K562 (cell line): ENCODE results near the gene GPR3.

Experiments used
- ARNT ChIP-seq, 2 experiments: fragments of 450-650 bp; IDR thresholded peaks; 2 replicates each; pipeline ENCODE4 v1.6.1; 2016; ENCODE audit warnings: mild to moderate bottlenecking in 1 of 2
- CHD2 ChIP-seq: IDR thresholded peaks from 2 replicates; pipeline ENCODE4 v1.6.1; 2011; ENCODE audit warnings: low read depth, low read length
- EP300 ChIP-seq: IDR thresholded peaks from 2 replicates; pipeline ENCODE4 v1.6.1; 2012; ENCODE audit warnings: low read length, improper control_type of control experiment
- HNRNPUL1 ChIP-seq: fragments of 200-400 bp; formaldehyde crosslinking; IDR thresholded peaks from 2 replicates; pipeline ENCODE4 v1.6.1; 2017; ENCODE audit warnings: low read length
- MYNN ChIP-seq, 2 experiments: sonication (generic); formaldehyde crosslinking in 1 of 2; IDR thresholded peaks; 2 replicates each; pipeline versions ENCODE4 v1.5.0 to v1.6.1; 2016 to 2020; ENCODE audit warnings: antibody characterized with exemption in 1 of 2, missing genetic modification reagents in 1 of 2
- POLR2A ChIP-seq: fragments of 450-650 bp; conservative IDR thresholded peaks from 2 replicates; pipeline ENCODE4 v1.6.1; 2016
- SP1 ChIP-seq: sonication (generic); formaldehyde crosslinking; IDR thresholded peaks from 2 replicates; pipeline ENCODE4 v1.8.1; 2022; ENCODE audit warnings: mild to moderate bottlenecking, missing genetic modification reagents
- SRF ChIP-seq, 2 experiments: fragments of 250-450, 450-650 bp in 1 of 2; sonication (Bioruptor Pico) in 1 of 2; sonication (generic) in 1 of 2; formaldehyde crosslinking; IDR thresholded peaks; 2 replicates each; pipeline versions ENCODE4 v1.5.0 to v1.5.1; 2020 to 2022; ENCODE audit warnings: mild to moderate bottlenecking in 1 of 2, missing genetic modification reagents in 1 of 2
- ZNF217 ChIP-seq: sonication (generic); formaldehyde crosslinking; IDR thresholded peaks from 2 replicates; pipeline ENCODE4 v1.8.0; 2022; ENCODE audit warnings: mild to moderate bottlenecking, missing genetic modification reagents
- ZNF224 ChIP-seq: sonication (generic); formaldehyde crosslinking; IDR thresholded peaks from 2 replicates; pipeline ENCODE4 v1.8.0; 2022; ENCODE audit warnings: mild to moderate bottlenecking, missing genetic modification reagents
- ZNF707 ChIP-seq: fragments of 250-450 bp; sonication (Bioruptor Pico); conservative IDR thresholded peaks from 2 replicates; pipeline ENCODE4 v1.8.0; 2022; ENCODE audit warnings: inconsistent platforms, mild to moderate bottlenecking, moderate library complexity
- ZNF830 ChIP-seq: fragments of 250-450 bp; sonication (Bioruptor Pico); IDR thresholded peaks from 2 replicates; pipeline ENCODE4 v1.5.0; 2021; ENCODE audit warnings: mild to moderate bottlenecking
- TF ChIP-seq, protein P1 (sequence below), 2 experiments: fragments of 450-650 bp; IDR thresholded peaks; 2 replicates each; pipeline ENCODE4 v1.6.1; 2016; ENCODE audit warnings: mild to moderate bottlenecking in 2 of 2, borderline replicate concordance in 1 of 2, low read depth in 1 of 2, moderate library complexity in 1 of 2
- TF ChIP-seq, protein P2 (sequence below), 3 experiments: IDR thresholded peaks in 2 of 3; conservative IDR thresholded peaks in 1 of 3; 2 replicates each; pipeline ENCODE4 v1.5.1; 2011 to 2012; ENCODE audit warnings: low read length in 3 of 3, mild to moderate bottlenecking in 3 of 3, control low read depth in 2 of 3, improper control_type of control experiment in 1 of 3, inconsistent platforms in 1 of 3, low read depth in 1 of 3, mixed read lengths in 1 of 3, moderate library complexity in 1 of 3; ENCODE audit not compliant: insufficient read depth in 2 of 3

DNA sequence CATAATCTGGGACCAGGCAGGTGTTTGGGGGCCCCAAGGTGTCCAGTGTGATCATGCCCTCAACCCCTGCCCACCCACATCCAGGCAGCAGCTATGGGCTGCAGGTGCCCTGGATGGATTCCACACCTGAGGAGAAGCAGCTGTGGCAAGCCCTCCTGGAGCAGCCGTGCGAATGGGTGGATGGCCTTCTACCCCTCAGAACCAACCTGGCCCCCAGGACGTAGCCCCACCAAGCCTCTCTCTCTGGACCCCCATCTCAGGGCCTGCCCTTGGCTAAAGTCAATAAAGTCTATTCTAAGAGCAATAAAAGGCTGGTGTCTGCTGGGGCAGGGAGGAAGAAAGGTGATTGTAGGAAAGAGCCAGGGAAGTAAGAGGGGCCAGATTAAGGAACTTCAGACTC lies 38.8 kb upstream of the GPR3 start:
- TF ChIP-seq ZNF830 (CRISPR knock-in tag): no peak
- TF ChIP-seq, protein P1, sequence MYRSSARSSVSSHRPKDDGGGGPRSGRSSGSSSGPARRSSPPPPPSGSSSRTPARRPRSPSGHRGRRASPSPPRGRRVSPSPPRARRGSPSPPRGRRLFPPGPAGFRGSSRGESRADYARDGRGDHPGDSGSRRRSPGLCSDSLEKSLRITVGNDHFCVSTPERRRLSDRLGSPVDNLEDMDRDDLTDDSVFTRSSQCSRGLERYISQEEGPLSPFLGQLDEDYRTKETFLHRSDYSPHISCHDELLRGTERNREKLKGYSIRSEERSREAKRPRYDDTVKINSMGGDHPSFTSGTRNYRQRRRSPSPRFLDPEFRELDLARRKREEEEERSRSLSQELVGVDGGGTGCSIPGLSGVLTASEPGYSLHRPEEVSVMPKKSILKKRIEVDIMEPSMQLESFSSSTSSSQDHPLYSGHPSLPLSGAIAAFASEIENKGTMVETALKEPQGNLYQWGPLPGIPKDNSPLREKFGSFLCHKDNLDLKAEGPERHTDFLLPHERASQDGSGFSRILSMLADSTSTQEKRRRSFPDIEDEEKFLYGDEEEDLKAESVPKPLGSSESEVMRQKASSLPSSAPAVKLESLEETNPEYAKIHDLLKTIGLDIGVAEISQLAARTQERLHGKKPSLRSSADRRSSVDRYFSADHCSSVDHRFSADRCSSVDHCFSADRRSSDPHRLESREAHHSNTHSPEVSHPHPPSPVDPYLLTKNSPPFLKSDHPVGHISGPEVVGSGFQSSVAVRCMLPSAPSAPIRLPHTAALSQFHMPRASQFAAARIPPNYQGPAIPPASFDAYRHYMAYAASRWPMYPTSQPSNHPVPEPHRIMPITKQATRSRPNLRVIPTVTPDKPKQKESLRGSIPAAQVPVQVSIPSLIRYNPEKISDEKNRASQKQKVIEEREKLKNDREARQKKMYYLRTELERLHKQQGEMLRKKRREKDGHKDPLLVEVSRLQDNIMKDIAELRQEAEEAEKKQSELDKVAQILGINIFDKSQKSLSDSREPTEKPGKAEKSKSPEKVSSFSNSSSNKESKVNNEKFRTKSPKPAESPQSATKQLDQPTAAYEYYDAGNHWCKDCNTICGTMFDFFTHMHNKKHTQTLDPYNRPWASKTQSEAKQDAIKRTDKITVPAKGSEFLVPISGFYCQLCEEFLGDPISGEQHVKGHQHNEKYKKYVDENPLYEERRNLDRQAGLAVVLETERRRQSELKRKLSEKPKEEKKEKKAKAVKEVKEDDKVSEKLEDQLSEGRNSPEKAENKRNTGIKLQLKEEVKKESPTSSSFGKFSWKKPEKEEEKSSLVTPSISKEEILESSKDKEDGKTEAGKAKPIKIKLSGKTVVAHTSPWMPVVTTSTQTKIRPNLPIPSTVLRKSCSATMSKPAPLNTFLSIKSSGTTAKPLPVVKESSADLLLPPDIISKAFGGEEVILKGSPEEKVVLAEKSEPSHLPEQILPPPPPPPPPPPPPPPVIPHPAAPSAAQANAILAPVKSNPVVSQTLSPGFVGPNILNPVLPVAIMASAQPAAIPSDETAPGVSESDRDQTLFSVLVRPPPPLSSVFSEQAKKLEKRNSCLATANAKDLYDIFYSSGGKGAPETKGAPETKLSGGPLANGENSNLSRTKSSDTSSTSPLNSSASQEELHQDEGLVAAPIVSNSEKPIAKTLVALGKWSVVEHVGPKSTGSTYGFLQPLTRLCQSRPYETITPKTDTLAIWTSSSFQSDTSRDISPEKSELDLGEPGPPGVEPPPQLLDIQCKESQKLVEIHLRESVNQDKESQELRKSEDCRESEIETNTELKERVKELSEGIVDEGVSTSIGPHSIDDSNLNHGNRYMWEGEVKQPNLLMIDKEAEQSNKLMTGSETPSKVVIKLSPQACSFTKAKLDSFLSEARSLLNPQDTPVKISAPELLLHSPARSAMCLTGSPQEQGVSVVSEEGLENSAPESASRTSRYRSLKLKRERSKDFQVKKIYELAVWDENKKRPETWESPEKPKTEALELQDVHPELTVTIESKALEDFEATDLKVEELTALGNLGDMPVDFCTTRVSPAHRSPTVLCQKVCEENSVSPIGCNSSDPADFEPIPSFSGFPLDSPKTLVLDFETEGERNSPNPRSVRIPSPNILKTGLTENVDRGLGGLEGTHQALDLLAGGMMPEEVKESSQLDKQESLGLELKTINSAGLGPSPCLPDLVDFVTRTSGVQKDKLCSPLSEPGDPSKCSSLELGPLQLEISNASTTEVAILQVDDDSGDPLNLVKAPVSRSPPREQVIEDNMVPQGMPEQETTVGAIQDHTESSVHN (IDR thresholded peaks at IDR 0.05; ENCODE audit: borderline replicate concordance in 1 of 2, low read depth in 1 of 2): no peak
- no peak for TF ChIP-seq ZNF707
- TF ChIP-seq SRF (CRISPR knock-in tag; IDR thresholded peaks at IDR 0.05): no peak
- no peak for TF ChIP-seq ZNF217
- no peak for TF ChIP-seq POLR2A
- TF ChIP-seq, protein P2, sequence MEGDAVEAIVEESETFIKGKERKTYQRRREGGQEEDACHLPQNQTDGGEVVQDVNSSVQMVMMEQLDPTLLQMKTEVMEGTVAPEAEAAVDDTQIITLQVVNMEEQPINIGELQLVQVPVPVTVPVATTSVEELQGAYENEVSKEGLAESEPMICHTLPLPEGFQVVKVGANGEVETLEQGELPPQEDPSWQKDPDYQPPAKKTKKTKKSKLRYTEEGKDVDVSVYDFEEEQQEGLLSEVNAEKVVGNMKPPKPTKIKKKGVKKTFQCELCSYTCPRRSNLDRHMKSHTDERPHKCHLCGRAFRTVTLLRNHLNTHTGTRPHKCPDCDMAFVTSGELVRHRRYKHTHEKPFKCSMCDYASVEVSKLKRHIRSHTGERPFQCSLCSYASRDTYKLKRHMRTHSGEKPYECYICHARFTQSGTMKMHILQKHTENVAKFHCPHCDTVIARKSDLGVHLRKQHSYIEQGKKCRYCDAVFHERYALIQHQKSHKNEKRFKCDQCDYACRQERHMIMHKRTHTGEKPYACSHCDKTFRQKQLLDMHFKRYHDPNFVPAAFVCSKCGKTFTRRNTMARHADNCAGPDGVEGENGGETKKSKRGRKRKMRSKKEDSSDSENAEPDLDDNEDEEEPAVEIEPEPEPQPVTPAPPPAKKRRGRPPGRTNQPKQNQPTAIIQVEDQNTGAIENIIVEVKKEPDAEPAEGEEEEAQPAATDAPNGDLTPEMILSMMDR (IDR thresholded peaks at IDR 0.05 in 2 of 3, conservative IDR thresholded peaks at IDR 0.05 in 1 of 3; ENCODE audit: insufficient read depth in 2 of 3, low read depth in 1 of 3, low read length in 3 of 3): no peak
- TF ChIP-seq CHD2: no peak
- no peak for TF ChIP-seq ZNF224 (CRISPR knock-in tag)
- no peak for TF ChIP-seq ARNT (IDR thresholded peaks at IDR 0.05)
- TF ChIP-seq MYNN (IDR thresholded peaks at IDR 0.05): no peak
- no peak for TF ChIP-seq MYNN (CRISPR knock-in tag; IDR thresholded peaks at IDR 0.05)
- no peak for TF ChIP-seq SP1 (CRISPR knock-in tag)
- TF ChIP-seq HNRNPUL1: no peak
- TF ChIP-seq EP300: no peak
